NCI-H2196 treated with DMSO at 0.1 percent for 48 hours (cell line): ENCODE measurements around the gene TP53AIP1.
A peak's percentile ranks its signal among the peaks of the same experiment; 100 is the strongest.

Source experiments
- DNase-seq: peaks from one replicate; lab custom pipeline; 2025; ENCODE audit not compliant: unreplicated experiment; lab: John Stamatoyannopoulos, UW

TP53AIP1 gene

GRCh38 chr11:128942817-128943427, at the start of gene TP53AIP1:
TP53AIP1 (minus strand) TSS chr11:128942871; CDS start chr11:128937818, 5,053 bp downstream.
- no peak for DNase-seq

GRCh38 chr11:128988242-128988970, 45.7 kb upstream of the TP53AIP1 start:
- DNase-seq: no peak

- no peak for DNase-seq
These were observed 43.2 kb upstream of the TP53AIP1 start for GRCh38 chr11:128985880-128986279.

- DNase-seq: no peak
These were observed 40.4 kb upstream of the TP53AIP1 start for GRCh38 chr11:128983023-128983422.

GRCh38 chr11:128981254-128981653, 38.6 kb upstream of the TP53AIP1 start:
- DNase-seq: no peak

- no peak for DNase-seq
These were observed 28.0 kb upstream of the TP53AIP1 start for GRCh38 chr11:128970598-128971190.

- no peak for DNase-seq
These were observed 26.2 kb upstream of the TP53AIP1 start for GRCh38 chr11:128968916-128969315.

GRCh38 chr11:128967578-128967977, 24.9 kb upstream of the TP53AIP1 start:
- DNase-seq: no peak

GRCh38 chr11:128965485-128965884, 22.8 kb upstream of the TP53AIP1 start:
- no peak for DNase-seq

GRCh38 chr11:128964463-128964930, 21.8 kb upstream of the TP53AIP1 start:
- DNase-seq: peak; percentile 20

- no peak for DNase-seq
These were observed 21.2 kb upstream of the TP53AIP1 start for GRCh38 chr11:128963744-128964325.

GRCh38 chr11:128962896-128963295, 20.2 kb upstream of the TP53AIP1 start:
- no peak for DNase-seq

- DNase-seq: no peak
These were observed 19.0 kb upstream of the TP53AIP1 start for GRCh38 chr11:128961645-128962044.

GRCh38 chr11:128957202-128957482, 14.5 kb upstream of the TP53AIP1 start:
- no peak for DNase-seq

GRCh38 chr11:128956401-128957201, 13.9 kb upstream of the TP53AIP1 start:
- DNase-seq: peak; percentile 41

- no peak for DNase-seq
These were observed 13.0 kb upstream of the TP53AIP1 start for GRCh38 chr11:128955636-128956035.

GRCh38 chr11:128953151-128953550, 10.5 kb upstream of the TP53AIP1 start:
- no peak for DNase-seq

GRCh38 chr11:128949791-128950454, 7.3 kb upstream of the TP53AIP1 start:
- DNase-seq: no peak

- DNase-seq: no peak
These were observed 5.9 kb upstream of the TP53AIP1 start for GRCh38 chr11:128948583-128948982.

- no peak for DNase-seq
These were observed 5.1 kb upstream of the TP53AIP1 start for GRCh38 chr11:128947773-128948172.

GRCh38 chr11:128946648-128947047, 4.0 kb upstream of the TP53AIP1 start:
- no peak for DNase-seq
